ENCODE measurements around the gene ATXN7.

- TF ChIP-seq, protein P1, sequence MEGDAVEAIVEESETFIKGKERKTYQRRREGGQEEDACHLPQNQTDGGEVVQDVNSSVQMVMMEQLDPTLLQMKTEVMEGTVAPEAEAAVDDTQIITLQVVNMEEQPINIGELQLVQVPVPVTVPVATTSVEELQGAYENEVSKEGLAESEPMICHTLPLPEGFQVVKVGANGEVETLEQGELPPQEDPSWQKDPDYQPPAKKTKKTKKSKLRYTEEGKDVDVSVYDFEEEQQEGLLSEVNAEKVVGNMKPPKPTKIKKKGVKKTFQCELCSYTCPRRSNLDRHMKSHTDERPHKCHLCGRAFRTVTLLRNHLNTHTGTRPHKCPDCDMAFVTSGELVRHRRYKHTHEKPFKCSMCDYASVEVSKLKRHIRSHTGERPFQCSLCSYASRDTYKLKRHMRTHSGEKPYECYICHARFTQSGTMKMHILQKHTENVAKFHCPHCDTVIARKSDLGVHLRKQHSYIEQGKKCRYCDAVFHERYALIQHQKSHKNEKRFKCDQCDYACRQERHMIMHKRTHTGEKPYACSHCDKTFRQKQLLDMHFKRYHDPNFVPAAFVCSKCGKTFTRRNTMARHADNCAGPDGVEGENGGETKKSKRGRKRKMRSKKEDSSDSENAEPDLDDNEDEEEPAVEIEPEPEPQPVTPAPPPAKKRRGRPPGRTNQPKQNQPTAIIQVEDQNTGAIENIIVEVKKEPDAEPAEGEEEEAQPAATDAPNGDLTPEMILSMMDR (IDR thresholded peaks at IDR 0.05), result no peak
- no peak for TF ChIP-seq POLR2A (IDR thresholded peaks at IDR 0.05)
These were observed 114.2 kb downstream of the ATXN7 start for GRCh38 chr3:63977893-63978292.
